GM12878 (cell line): ENCODE measurements around the gene TRAF2. TPM values are rescaled to one million over a fixed set of nuclear protein-coding genes. Genes with fewer than 3 reads are reported as not detected.

Source experiments
- ATAC-seq: fragments of 200-7000 bp; cut with Tn5 transposase; 3 replicates; pipeline ENCODE4 v1.9.1; 2020; ENCODE audit warnings: mild to moderate bottlenecking, moderate library complexity
- BruUV-seq: library from RNA; stranded (reverse); fragments of 400-500 nt; replicated peaks from 2 replicates; lab custom pipeline; 2021; lab: Mats Ljungman, UMichigan
- CTCF ChIA-PET: fragments of 300-600 bp; sonication (Branson Sonifier 250); formaldehyde crosslinking; extraction: SDS; loops from one replicate; lab custom pipeline; 2021; ENCODE audit warnings: inconsistent platforms; lab: Yijun Ruan, JAX
- POLR2A ChIA-PET: fragments of 350-600 bp; formaldehyde crosslinking; extraction: SDS; loops from one replicate; lab custom pipeline; 2021; ENCODE audit warnings: inconsistent platforms; lab: Charles Lee
- RAD21 ChIA-PET: fragments of 300-600 bp; sonication (Branson Sonifier 250); formaldehyde crosslinking; loops from one replicate; lab custom pipeline; 2023; ENCODE audit warnings: antibody characterized with exemption; ENCODE audit not compliant: unreplicated experiment; lab: Charles Lee
- SMC1A ChIA-PET: fragments of 300-600 bp; sonication (Branson Sonifier 250); formaldehyde crosslinking; loops from one replicate; lab custom pipeline; 2023; ENCODE audit not compliant: unreplicated experiment, uncharacterized antibody; lab: Charles Lee
- DNase-seq: peaks from one replicate; pipeline ENCODE4 v3.0.0-alpha.2; 2011; ENCODE audit warnings: low read depth, low spot score
- FAIRE-seq: peaks from 3 replicates; lab custom pipeline; 2011; peaks lifted over from hg19 to GRCh38; lab: Jason Lieb, UNC
- H2AFZ ChIP-seq: 2 replicates; pipeline ENCODE4 v1.6.0; 2011; ENCODE audit warnings: low read depth, low read length, control low read depth; ENCODE audit not compliant: control insufficient read depth
- H3K27ac ChIP-seq: 2 replicates; pipeline ENCODE4 v1.5.1; 2011; ENCODE audit warnings: control low read depth; ENCODE audit not compliant: control insufficient read depth, insufficient read depth
- H3K27me3 ChIP-seq, 2 experiments: replicated peaks in 1 of 2; 2 replicates each; pipeline versions ENCODE4 v1.6.0 to v1.6.1; 2011; ENCODE audit warnings: low read length in 1 of 2; ENCODE audit not compliant: control insufficient read depth in 2 of 2, insufficient read depth in 2 of 2
- H3K36me3 ChIP-seq, 2 experiments: 2 replicates each; pipeline ENCODE4 v1.5.1; 2011; ENCODE audit warnings: low read length in 1 of 2; ENCODE audit not compliant: control insufficient read depth in 2 of 2, insufficient read depth in 2 of 2
- H3K4me1 ChIP-seq: 2 replicates; pipeline ENCODE4 v1.6.1; 2011; ENCODE audit warnings: mild to moderate bottlenecking, low read length, moderate library complexity, mixed read lengths; ENCODE audit not compliant: control insufficient read depth, insufficient read depth
- H3K4me2 ChIP-seq: 2 replicates; pipeline ENCODE4 v1.6.0; 2011; ENCODE audit warnings: control low read depth; ENCODE audit not compliant: control insufficient read depth, insufficient read depth
- H3K4me3 ChIP-seq: fragments of 200-600 bp; sonication (generic); 2 replicates; pipeline ENCODE4 v1.5.1; 2016
- H3K79me2 ChIP-seq: 2 replicates; pipeline ENCODE4 v1.6.0; 2011; ENCODE audit warnings: low read length; ENCODE audit not compliant: control insufficient read depth, insufficient read depth
- H3K9ac ChIP-seq: 2 replicates; pipeline ENCODE4 v1.8.0; 2011; ENCODE audit warnings: low read length, control low read depth, mixed read lengths; ENCODE audit not compliant: control insufficient read depth, insufficient read depth
- H3K9me3 ChIP-seq: replicated peaks from 3 replicates; pipeline ENCODE4 v1.5.1; 2011; ENCODE audit warnings: mild to moderate bottlenecking, low read length; ENCODE audit not compliant: control insufficient read depth, insufficient read depth
- H4K20me1 ChIP-seq: 2 replicates; pipeline ENCODE4 v1.6.0; 2011; ENCODE audit not compliant: control insufficient read depth, insufficient read depth
- DPF2 ChIP-seq: fragments of 450-650 bp; IDR thresholded peaks from 2 replicates; pipeline ENCODE4 v1.6.1; 2017; ENCODE audit warnings: mild to moderate bottlenecking
- HDAC6 ChIP-seq: fragments of 200-600 bp; sonication (generic); IDR thresholded peaks from one replicate; pipeline ENCODE4 v1.8.0; 2017; ENCODE audit warnings: antibody characterized with exemption; ENCODE audit not compliant: unreplicated experiment
- KLF5 ChIP-seq: fragments of 450-650 bp; IDR thresholded peaks from 2 replicates; pipeline ENCODE4 v1.6.1; 2014; ENCODE audit warnings: mild to moderate bottlenecking; ENCODE audit not compliant: partially characterized antibody
- MTA2 ChIP-seq: fragments of 450-650 bp; IDR thresholded peaks from 2 replicates; pipeline ENCODE4 v1.6.1; 2016; ENCODE audit warnings: low read depth, mild to moderate bottlenecking, moderate library complexity
- PKNOX1 ChIP-seq: fragments of 450-650 bp; IDR thresholded peaks from 2 replicates; pipeline ENCODE4 v1.6.1; 2016; ENCODE audit warnings: mild to moderate bottlenecking
- SP1 ChIP-seq: IDR thresholded peaks from one replicate; pipeline ENCODE4 v1.6.1; 2011; ENCODE audit warnings: low read depth, low read length
- ZNF24 ChIP-seq: fragments of 450-650 bp; IDR thresholded peaks from 2 replicates; pipeline ENCODE4 v1.6.1; 2017; ENCODE audit warnings: antibody characterized with exemption, mild to moderate bottlenecking
- ZSCAN29 ChIP-seq: fragments of 450-650 bp; IDR thresholded peaks from 2 replicates; pipeline ENCODE4 v1.6.1; 2017; ENCODE audit warnings: mild to moderate bottlenecking, moderate library complexity
- WGBS: methylation state at CpG from one replicate; pipeline ENCODE4 v1.1.6; 2016; ENCODE audit warnings: low lambda C conversion rate; ENCODE audit not compliant: insufficient replicate concordance, insufficient coverage; ENCODE audit errors: missing lambda C conversion rate; 5-methylcytosine and 5-hydroxymethylcytosine counted together
- in situ Hi-C: fragments of 300-500 bp; cut with MboI; formaldehyde crosslinking; loops from 9 replicates; pipeline ENCODE4 v1.14.3; 2018; ENCODE audit warnings: mixed read lengths
- intact Hi-C: fragments of 100-400 bp; cut with micrococcal nuclease; formaldehyde crosslinking; loops from one replicate; pipeline ENCODE4 v1.14.2; 2022; ENCODE audit not compliant: unreplicated experiment
- polyA plus RNA-seq, 11 experiments: library from polyadenylated mRNA; depleted of rRNA in 4 of 11; unstranded in 6 of 11; stranded (reverse) in 5 of 11; fragments of >200 nt; fragmentation: Nextera tagmentation in 4 of 11; fragmentation: Illumina TruSeq in 1 of 11; extraction: Ambion mirVana in 4 of 11; extraction: Trizol in 1 of 11; gene quantifications; 1 replicate in 1 of 11; 2 replicates in 10 of 11; pipeline versions ENCODE4 v1.2.1 to v1.2.3, GENCODE V29; 2011 to 2016; ENCODE audit warnings: inconsistent platforms in 2 of 11, missing spikeins in 2 of 11, low read depth in 1 of 11
- total RNA-seq, 4 experiments: library from RNA; depleted of rRNA in 3 of 4; stranded (reverse); fragments of >200 nt in 3 of 4; fragmentation: Illumina TruSeq in 1 of 4; extraction: Trizol in 1 of 4; gene quantifications; 2 replicates each; pipeline versions ENCODE4 v1.2.1 to v1.2.3, GENCODE V29; 2013 to 2021
- TF ChIP-seq, protein P1 (sequence below): IDR thresholded peaks from 2 replicates; pipeline ENCODE4 v1.6.1; 2011; ENCODE audit warnings: low read depth, mild to moderate bottlenecking, low read length, moderate library complexity, borderline replicate concordance; ENCODE audit errors: extremely low read depth
- TF ChIP-seq, protein P2 (sequence below): IDR thresholded peaks from 2 replicates; pipeline ENCODE4 v1.6.1; 2012; ENCODE audit warnings: low read length, inconsistent platforms

Gene TRAF2
- total and polyA plus RNA-seq, 10 of the 15 experiments (the other 5 are each of a cell fraction or from before 2014, with no cell fraction given): 0.34 to 39.5 (median 18.7) TPM

DNA sequence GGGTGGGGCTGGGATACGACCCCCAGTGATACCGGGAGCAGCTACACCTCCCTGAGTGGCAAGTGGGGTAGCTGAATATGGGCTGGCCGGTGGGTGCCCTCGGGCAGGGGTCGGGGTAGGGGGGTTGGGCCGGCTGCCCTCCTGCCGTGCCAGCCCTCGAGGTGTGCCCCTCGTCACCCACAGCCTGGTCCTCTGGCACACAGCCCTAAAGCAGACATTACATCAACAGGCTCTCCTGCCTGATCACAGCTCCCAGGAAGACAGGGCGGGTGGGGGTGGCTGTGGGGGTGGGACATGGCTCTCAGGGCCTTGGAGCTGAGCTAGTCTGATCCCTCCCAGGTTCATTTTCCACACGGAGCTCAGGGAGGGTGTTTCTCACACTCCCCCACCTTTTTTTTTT, 35.0 kb downstream of the TRAF2 start:
- intact Hi-C loops: no loop called here
- no TSS peak for BruUV-seq
- H2AFZ ChIP-seq: no peak overlapping the region
- ATAC-seq (no peak), DNase-seq (no peak), FAIRE-seq (no peak)
- H3K27me3 ChIP-seq: no peaks in the 10 kb centered on the region
- SMC1A ChIA-PET: no interaction called here
- H3K27ac ChIP-seq: no peak overlapping the region
- no peaks in the 10 kb centered on the region for H3K9me3 ChIP-seq
- in situ Hi-C loops: no loop called here
- no peak for TF ChIP-seq SP1
- TF ChIP-seq MTA2: no peak
- TF ChIP-seq PKNOX1: no peak
- TF ChIP-seq ZNF24: no peak
- no peak for TF ChIP-seq KLF5
- TF ChIP-seq, protein P1, sequence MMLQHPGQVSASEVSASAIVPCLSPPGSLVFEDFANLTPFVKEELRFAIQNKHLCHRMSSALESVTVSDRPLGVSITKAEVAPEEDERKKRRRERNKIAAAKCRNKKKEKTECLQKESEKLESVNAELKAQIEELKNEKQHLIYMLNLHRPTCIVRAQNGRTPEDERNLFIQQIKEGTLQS: no peak
- TF ChIP-seq HDAC6: no peak
- TF ChIP-seq ZSCAN29: no peak
- no peak for TF ChIP-seq DPF2
- TF ChIP-seq, protein P2, sequence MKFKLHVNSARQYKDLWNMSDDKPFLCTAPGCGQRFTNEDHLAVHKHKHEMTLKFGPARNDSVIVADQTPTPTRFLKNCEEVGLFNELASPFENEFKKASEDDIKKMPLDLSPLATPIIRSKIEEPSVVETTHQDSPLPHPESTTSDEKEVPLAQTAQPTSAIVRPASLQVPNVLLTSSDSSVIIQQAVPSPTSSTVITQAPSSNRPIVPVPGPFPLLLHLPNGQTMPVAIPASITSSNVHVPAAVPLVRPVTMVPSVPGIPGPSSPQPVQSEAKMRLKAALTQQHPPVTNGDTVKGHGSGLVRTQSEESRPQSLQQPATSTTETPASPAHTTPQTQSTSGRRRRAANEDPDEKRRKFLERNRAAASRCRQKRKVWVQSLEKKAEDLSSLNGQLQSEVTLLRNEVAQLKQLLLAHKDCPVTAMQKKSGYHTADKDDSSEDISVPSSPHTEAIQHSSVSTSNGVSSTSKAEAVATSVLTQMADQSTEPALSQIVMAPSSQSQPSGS: no peak
- H3K79me2 ChIP-seq: no peaks in the 10 kb centered on the region
- CTCF ChIA-PET: no interaction called here
- H3K9ac ChIP-seq: no peak overlapping the region
- H3K36me3 ChIP-seq: peaks cover 36 to 47% of the 10 kb centered on the region in 2 experiments; a peak in 3 of 4 replicates
- POLR2A ChIA-PET: interaction anchor here (0.6 kb wide), 1 partner anchor 230 kb away, joined by 3 read pairs; no protein-coding TSS in a partner anchor
- H4K20me1 ChIP-seq: no peaks in the 10 kb centered on the region
- WGBS: 86% methylated on average over 10 of the region's 11 CpGs
- H3K4me1 ChIP-seq: no peaks in the 10 kb centered on the region
- H3K4me3 ChIP-seq: no peak overlapping the region
- RAD21 ChIA-PET: interaction anchor here (0.6 kb wide), 1 partner anchor 66 kb away, joined by 3 read pairs; no protein-coding TSS in a partner anchor
- no peak overlapping the region for H3K4me2 ChIP-seq
